Endothelial cell (in vitro differentiated cells): ENCODE measurements around the gene RANBP17. TPM values are rescaled to one million over a fixed set of nuclear protein-coding genes. Genes with fewer than 3 reads are reported as not detected.

Experiments
- DNase-seq: peaks from one replicate; pipeline ENCODE4 v3.0.0; 2021; ENCODE audit warnings: low spot score
- H3K27ac Mint-ChIP-seq: one replicate; pipeline ENCODE4 v1.8.0; 2021; ENCODE audit warnings: mixed read lengths, inconsistent platforms; ENCODE audit not compliant: unreplicated experiment
- H3K27me3 Mint-ChIP-seq: one replicate; pipeline ENCODE4 v1.8.0; 2021; ENCODE audit warnings: mild to moderate bottlenecking, moderate library complexity, mixed read lengths, inconsistent platforms; ENCODE audit not compliant: unreplicated experiment
- H3K36me3 Mint-ChIP-seq: one replicate; pipeline ENCODE4 v1.8.0; 2021; ENCODE audit warnings: mild to moderate bottlenecking, low read depth, mixed read lengths, inconsistent platforms; ENCODE audit not compliant: unreplicated experiment
- H3K4me1 Mint-ChIP-seq: one replicate; pipeline ENCODE4 v1.8.0; 2021; ENCODE audit warnings: mild to moderate bottlenecking, mixed read lengths, inconsistent platforms; ENCODE audit not compliant: unreplicated experiment
- H3K4me3 Mint-ChIP-seq: one replicate; pipeline ENCODE4 v1.8.0; 2021; ENCODE audit warnings: mild to moderate bottlenecking, mixed read lengths, inconsistent platforms; ENCODE audit not compliant: unreplicated experiment
- H3K9me3 Mint-ChIP-seq: one replicate; pipeline ENCODE4 v1.8.0; 2021; ENCODE audit warnings: mixed read lengths, inconsistent platforms; ENCODE audit not compliant: unreplicated experiment
- total RNA-seq: library from RNA; stranded (reverse); fragmentation: NEBNext Ultra II Directional; extraction: Animal tissue kit (Norgen Biotek cat#: 25700); gene quantifications from one replicate; pipeline ENCODE4 v1.2.1, GENCODE V29; 2021; ENCODE audit not compliant: unreplicated experiment
- TF ChIP-seq, protein P1 (sequence below): fragments of 200-600 bp; sonication (generic); IDR thresholded peaks from one replicate; pipeline ENCODE4 v1.5.0; 2021; ENCODE audit warnings: antibody characterized with exemption; ENCODE audit not compliant: unreplicated experiment

RANBP17 gene
- total RNA-seq, 1 donor from 2014 or later: 22.7 TPM

DNA sequence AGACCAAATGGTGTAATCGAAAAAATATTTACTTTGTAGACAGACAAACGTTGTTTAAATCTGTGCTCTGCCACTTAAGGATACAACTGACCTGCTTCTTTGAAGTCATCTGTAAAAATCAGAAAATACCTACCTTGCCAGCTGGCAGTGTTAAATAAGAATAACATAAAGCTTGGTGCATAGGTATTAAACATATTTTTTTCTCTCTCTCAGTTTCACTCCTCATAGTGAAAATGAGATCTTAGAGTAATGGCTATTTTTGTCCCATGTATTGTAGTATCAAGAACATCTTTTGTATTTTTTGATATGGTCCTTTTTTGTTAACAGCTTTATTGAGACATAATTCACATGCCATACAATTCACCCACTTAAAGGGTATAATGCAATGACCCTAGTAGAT is 17.9 kb upstream of the RANBP17 start:
- DNase-seq: no peak
- Mint-ChIP-seq H3K4me1 (peaks cover 5% of the 10 kb centered on the region), H3K4me3 (no peak overlapping the region), H3K27ac (no peak overlapping the region), H3K27me3 (peaks cover 1% of the 10 kb centered on the region), H3K9me3 (no peaks in the 10 kb centered on the region), H3K36me3 (no peaks in the 10 kb centered on the region)
- TF ChIP-seq, protein P1, sequence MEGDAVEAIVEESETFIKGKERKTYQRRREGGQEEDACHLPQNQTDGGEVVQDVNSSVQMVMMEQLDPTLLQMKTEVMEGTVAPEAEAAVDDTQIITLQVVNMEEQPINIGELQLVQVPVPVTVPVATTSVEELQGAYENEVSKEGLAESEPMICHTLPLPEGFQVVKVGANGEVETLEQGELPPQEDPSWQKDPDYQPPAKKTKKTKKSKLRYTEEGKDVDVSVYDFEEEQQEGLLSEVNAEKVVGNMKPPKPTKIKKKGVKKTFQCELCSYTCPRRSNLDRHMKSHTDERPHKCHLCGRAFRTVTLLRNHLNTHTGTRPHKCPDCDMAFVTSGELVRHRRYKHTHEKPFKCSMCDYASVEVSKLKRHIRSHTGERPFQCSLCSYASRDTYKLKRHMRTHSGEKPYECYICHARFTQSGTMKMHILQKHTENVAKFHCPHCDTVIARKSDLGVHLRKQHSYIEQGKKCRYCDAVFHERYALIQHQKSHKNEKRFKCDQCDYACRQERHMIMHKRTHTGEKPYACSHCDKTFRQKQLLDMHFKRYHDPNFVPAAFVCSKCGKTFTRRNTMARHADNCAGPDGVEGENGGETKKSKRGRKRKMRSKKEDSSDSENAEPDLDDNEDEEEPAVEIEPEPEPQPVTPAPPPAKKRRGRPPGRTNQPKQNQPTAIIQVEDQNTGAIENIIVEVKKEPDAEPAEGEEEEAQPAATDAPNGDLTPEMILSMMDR: no peak

DNA sequence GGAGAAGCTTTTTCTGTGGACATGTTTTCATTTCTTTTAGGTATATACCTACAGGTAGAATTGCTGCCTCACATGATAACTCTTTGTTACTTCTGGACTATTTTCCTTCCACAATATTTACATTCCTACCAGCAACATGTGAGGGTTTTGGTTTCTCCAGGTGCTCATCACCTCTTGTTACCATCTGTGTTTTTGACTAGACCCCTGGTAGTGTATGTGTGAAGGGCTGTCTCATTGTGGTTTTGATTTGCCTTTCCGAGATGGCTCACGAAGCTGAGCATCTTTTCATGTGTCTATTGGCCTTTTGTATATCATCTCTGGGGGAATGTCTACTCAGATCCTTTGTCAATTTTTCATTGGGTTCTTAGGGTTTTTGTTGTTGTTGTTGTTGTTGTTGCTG is 17.2 kb upstream of the RANBP17 start:
- H3K27me3 Mint-ChIP-seq: peaks cover 1% of the 10 kb centered on the region
- TF ChIP-seq, protein P1: no peak
- H3K4me1 Mint-ChIP-seq: peaks cover 5% of the 10 kb centered on the region
- DNase-seq: no peak
- no peak overlapping the region for H3K27ac Mint-ChIP-seq
- no peaks in the 10 kb centered on the region for H3K9me3 Mint-ChIP-seq
- no peak overlapping the region for H3K4me3 Mint-ChIP-seq
- H3K36me3 Mint-ChIP-seq: no peaks in the 10 kb centered on the region

DNA sequence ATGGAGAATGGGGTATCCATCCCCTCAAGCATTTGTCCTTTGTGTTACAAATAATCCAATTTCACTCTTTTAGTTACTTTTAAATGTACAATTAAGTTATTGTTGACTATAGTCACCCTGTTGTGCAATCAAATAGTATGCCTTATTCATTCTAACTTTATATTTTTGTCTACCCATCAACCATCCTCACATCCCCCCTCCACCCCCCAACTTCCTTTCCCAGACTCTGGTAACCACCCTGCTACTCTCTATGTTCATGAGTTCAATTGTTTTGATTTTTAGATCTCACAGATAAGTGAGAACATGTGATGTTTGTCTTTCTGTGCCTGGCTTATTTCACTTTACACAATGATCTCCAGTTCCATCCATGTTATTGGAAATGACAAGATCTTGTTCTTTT is 15.4 kb upstream of the RANBP17 start:
- no peaks in the 10 kb centered on the region for H3K9me3 Mint-ChIP-seq
- no peak overlapping the region for H3K4me3 Mint-ChIP-seq
- H3K27me3 Mint-ChIP-seq: peaks cover 1% of the 10 kb centered on the region
- TF ChIP-seq, protein P1: no peak
- H3K27ac Mint-ChIP-seq: no peak overlapping the region
- no peak for DNase-seq
- H3K36me3 Mint-ChIP-seq: no peaks in the 10 kb centered on the region
- peaks cover 5% of the 10 kb centered on the region for H3K4me1 Mint-ChIP-seq

DNA sequence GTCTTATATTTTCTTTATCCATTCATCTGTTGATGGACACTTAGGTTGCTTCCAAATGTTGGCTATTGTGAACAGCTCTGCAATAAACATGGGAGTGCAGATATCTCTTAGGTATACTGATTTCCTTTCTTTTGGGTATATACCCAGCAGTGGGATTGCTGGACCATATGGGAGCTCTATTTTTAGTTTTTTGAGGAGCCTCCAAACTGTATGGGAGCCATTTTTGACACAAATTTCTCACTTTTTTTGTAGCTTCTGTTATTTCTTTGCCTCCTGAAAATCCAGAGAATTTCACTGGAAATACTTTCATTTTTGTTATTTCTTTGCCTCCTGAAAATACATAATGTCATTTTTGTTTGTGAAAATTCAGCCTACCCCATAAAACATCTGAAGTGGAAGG is 15.0 kb upstream of the RANBP17 start:
- H3K4me1 Mint-ChIP-seq: peaks cover 5% of the 10 kb centered on the region
- H3K36me3 Mint-ChIP-seq: no peaks in the 10 kb centered on the region
- TF ChIP-seq, protein P1: no peak
- H3K4me3 Mint-ChIP-seq: no peak overlapping the region
- H3K9me3 Mint-ChIP-seq: no peaks in the 10 kb centered on the region
- peaks cover 1% of the 10 kb centered on the region for H3K27me3 Mint-ChIP-seq
- H3K27ac Mint-ChIP-seq: no peak overlapping the region
- no peak for DNase-seq

DNA sequence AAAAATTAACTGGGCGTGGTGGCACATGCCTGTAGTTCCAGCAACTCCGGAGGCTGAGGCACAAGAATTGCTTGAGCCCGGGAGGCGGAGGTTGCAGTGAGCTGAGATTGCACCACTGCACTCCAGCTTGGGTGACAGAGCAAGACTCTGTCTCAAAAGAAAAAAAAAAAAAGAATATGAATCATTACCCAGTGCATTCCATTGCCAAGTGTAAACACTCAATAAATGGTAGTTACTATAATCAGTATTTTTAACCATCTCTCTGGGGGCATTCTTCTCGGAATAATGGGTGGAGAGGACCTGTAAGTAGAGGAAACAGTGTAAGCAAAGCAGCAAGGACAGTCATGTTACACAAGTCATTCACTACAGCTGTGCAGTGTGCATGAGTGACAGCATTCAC is 13.8 kb upstream of the RANBP17 start:
- TF ChIP-seq, protein P1: no peak
- no peaks in the 10 kb centered on the region for H3K36me3 Mint-ChIP-seq
- no peaks in the 10 kb centered on the region for H3K9me3 Mint-ChIP-seq
- no peak overlapping the region for H3K27ac Mint-ChIP-seq
- no peak overlapping the region for H3K4me3 Mint-ChIP-seq
- H3K27me3 Mint-ChIP-seq: peaks cover 1% of the 10 kb centered on the region
- DNase-seq: no peak
- H3K4me1 Mint-ChIP-seq: peaks cover 5% of the 10 kb centered on the region
